Spinal cord (tissue), 10 donors: ENCODE results near the gene ADAMTS12. TPM values are rescaled to one million over a fixed set of nuclear protein-coding genes. Genes with fewer than 3 reads are reported as not detected.
A peak's percentile ranks its signal among the peaks of the same experiment; 100 is the strongest.
"Not testable (repeated sequence)": the region's sequence is repeated elsewhere in the genome, so short reads cannot be mapped to it uniquely, and the experiment has no call there.

Experiments
- DNase-seq, 6 donors: peaks; one replicate each; pipeline versions ENCODE4 v3.0.0 to v3.0.0-alpha.2; 2013 to 2015; ENCODE audit warnings: low spot score in 6 of 6, low read depth in 4 of 6
- H3K27ac ChIP-seq: one replicate; pipeline ENCODE4 v1.5.1; 2013; ENCODE audit warnings: low read depth, low read length, control low read depth
- H3K27me3 ChIP-seq: one replicate; pipeline ENCODE4 v1.6.1; 2013; ENCODE audit warnings: low read length; ENCODE audit not compliant: control insufficient read depth, insufficient read depth
- H3K36me3 ChIP-seq: one replicate; pipeline ENCODE4 v1.6.1; 2013; ENCODE audit warnings: low read length; ENCODE audit not compliant: control insufficient read depth, insufficient read depth
- H3K4me1 ChIP-seq: one replicate; pipeline ENCODE4 v1.6.1; 2013; ENCODE audit warnings: low read length; ENCODE audit not compliant: control insufficient read depth, insufficient read depth
- H3K4me3 ChIP-seq: one replicate; pipeline ENCODE4 v1.5.1; 2013; ENCODE audit warnings: low read depth, low read length, control low read depth
- H3K9me3 ChIP-seq: one replicate; pipeline ENCODE4 v1.6.1; 2013; ENCODE audit warnings: low read length; ENCODE audit not compliant: control insufficient read depth, insufficient read depth
- WGBS: methylation state at CpG from one replicate; pipeline ENCODE4 v1.1.5; 2013; ENCODE audit warnings: missing lambda C conversion rate; ENCODE audit not compliant: insufficient coverage; 5-methylcytosine and 5-hydroxymethylcytosine counted together
- polyA plus RNA-seq, 2 donors: library from polyadenylated mRNA; unstranded; fragments of 120-200 nt; gene quantifications; one replicate each; pipeline ENCODE4 v1.2.1, GENCODE V29; 2013; ENCODE audit not compliant: insufficient read length in 2 of 2
- total RNA-seq, 2 donors: library from RNA; depleted of rRNA in 1 of 2; stranded (reverse); fragments of 120-200 nt in 1 of 2; fragments of >200 nt in 1 of 2; gene quantifications; one replicate each; pipeline versions ENCODE4 v1.2.3 to v1.2.4, GENCODE V29; 2013 to 2014
- donor health status: healthy.

Gene ADAMTS12
- total and polyA plus RNA-seq, 4 donors: 8.1 to 44.5 (median 13.5) TPM

GRCh38 chr5:33914844-33915243, 23.1 kb upstream of the ADAMTS12 start:
- H3K4me1 ChIP-seq, H3K27ac ChIP-seq, DNase-seq, H3K27me3 ChIP-seq, H3K4me3 ChIP-seq, H3K36me3 ChIP-seq, H3K9me3 ChIP-seq: not testable (repeated sequence)
- no CpG with 5 or more reads among the region's 3 CpGs for WGBS

DNA sequence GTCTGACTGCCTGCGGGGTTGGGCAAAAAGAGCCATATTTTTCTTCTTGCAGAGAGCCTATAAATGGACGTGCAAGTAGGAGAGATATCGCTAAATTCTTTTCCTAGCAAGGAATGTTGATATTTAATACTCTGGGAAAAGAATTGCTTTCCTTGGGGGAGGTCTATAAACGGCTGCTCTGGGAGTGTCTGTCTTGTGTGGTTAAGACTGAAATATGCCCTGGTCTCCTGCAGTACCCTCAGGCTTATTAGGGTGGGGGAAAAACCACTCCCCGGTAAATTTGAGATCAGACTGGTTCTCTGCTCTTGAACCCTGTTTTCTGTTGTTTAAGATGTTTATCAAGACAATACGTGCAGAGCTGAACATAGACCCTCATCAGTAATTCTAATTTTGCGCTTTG, 14.5 kb upstream of the ADAMTS12 start:
- not testable (repeated sequence) for H3K36me3 ChIP-seq, DNase-seq, H3K4me1 ChIP-seq, H3K27ac ChIP-seq, H3K27me3 ChIP-seq, H3K9me3 ChIP-seq, H3K4me3 ChIP-seq
- WGBS: 96% methylated on average over 3 of the region's 7 CpGs

GRCh38 chr5:33905381-33905780, 13.6 kb upstream of the ADAMTS12 start:
- H3K4me3 ChIP-seq: no peak overlapping the region
- H3K4me1 ChIP-seq: no peaks in the 10 kb centered on the region
- no peak for DNase-seq
- H3K36me3 ChIP-seq: no peaks in the 10 kb centered on the region
- H3K9me3 ChIP-seq: peaks cover 3% of the 10 kb centered on the region
- H3K27ac ChIP-seq: no peak overlapping the region
- WGBS: no CpG with 5 or more reads among the region's 1 CpG
- no peaks in the 10 kb centered on the region for H3K27me3 ChIP-seq

DNA sequence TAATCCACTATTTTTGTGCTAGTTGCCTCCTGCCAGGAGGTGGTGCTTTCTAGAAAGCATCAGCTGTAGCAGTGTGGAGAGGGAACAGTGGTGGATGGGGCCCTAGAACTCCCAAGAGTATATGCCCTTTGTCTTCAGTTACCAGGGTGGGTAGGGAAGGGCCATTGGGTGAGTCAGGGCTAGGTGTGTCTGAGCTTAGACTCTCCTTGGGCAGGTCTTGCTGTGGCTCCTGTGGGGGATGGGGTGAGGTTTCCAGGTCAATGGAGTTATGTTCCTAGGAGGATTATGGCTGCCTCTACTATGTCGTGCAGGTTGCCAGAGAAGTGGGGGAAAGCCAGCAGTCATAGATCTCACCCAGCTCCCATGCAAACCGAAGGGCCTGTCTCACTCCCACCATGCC, 11.3 kb upstream of the ADAMTS12 start:
- Histone ChIP-seq H3K27ac (no peak overlapping the region), H3K36me3 (no peaks in the 10 kb centered on the region), H3K9me3 (peaks cover 3% of the 10 kb centered on the region), H3K27me3 (no peaks in the 10 kb centered on the region), H3K4me1 (no peaks in the 10 kb centered on the region), H3K4me3 (no peak overlapping the region)
- 100% methylated on average over 1 of the region's 2 CpGs for WGBS
- DNase-seq: no peak

- peaks cover 3% of the 10 kb centered on the region for H3K9me3 ChIP-seq
- no peaks in the 10 kb centered on the region for H3K27me3 ChIP-seq
- WGBS: no CpG with 5 or more reads among the region's 1 CpG
- no peak for DNase-seq
- no peak overlapping the region for H3K27ac ChIP-seq
- no peak overlapping the region for H3K4me3 ChIP-seq
- H3K4me1 ChIP-seq: no peaks in the 10 kb centered on the region
- no peaks in the 10 kb centered on the region for H3K36me3 ChIP-seq
Observed at GRCh38 chr5:33901156-33901555, 9.4 kb upstream of the ADAMTS12 start.

DNA sequence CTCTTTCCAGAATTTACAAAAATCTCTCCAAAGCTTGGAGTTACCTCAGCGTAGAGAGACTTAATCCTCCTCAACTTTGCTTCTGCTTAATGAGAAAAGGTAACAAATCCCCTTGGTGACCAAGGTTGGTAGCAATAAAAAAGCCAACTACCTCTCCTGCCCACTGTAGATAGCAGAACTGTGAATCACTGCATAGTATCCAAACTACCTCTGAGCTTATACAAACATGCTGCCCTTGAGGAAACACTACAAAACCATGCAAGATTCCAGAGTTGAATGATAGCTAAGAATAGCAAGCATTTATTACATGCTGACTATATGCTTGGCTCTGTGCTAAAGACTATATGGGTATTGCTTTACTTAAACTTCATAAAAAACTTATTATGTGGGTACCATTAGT, 2.8 kb upstream of the ADAMTS12 start:
- H3K4me3 ChIP-seq: no peak overlapping the region
- peaks cover 13% of the 10 kb centered on the region for H3K27me3 ChIP-seq
- DNase-seq: no peak
- H3K4me1 ChIP-seq: peaks cover 18% of the 10 kb centered on the region
- H3K9me3 ChIP-seq: peaks cover 5% of the 10 kb centered on the region
- H3K27ac ChIP-seq: no peak overlapping the region
- no peaks in the 10 kb centered on the region for H3K36me3 ChIP-seq
- 100% methylated on average over 1 of the region's 1 CpG for WGBS

GRCh38 chr5:33892620-33893137, 889 bp upstream of the ADAMTS12 start:
- Histone ChIP-seq H3K4me1 (peaks cover 18% of the 10 kb centered on the region), H3K9me3 (peaks cover 5% of the 10 kb centered on the region), H3K36me3 (no peaks in the 10 kb centered on the region), H3K4me3 (peak overlapping the region; percentile 51), H3K27me3 (peaks cover 13% of the 10 kb centered on the region), H3K27ac (peak overlapping the region; percentile 67)
- WGBS: 31% methylated on average over 4 of the region's 5 CpGs
- DNase-seq: peak in 5 of 6 donors; percentile 17 to 82 (median 48)

DNA sequence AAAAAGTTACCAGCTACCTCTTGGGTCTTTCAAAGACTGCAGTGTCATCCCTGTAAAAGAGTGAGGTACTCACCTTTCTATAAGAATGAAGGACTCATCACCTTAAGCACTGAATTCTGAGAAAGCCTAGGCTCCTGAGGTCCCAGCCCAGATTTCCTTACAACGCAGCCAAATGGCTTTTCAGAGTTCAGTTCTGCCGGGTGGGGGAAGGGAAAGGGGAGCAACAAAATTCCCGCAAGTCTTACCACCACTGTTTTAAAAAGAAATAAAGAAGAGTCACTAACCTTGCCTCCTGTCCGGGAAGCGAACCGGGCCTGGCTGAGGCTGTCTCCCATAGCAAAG, 373 bp downstream of the ADAMTS12 start:
- peaks cover 5% of the 10 kb centered on the region for H3K9me3 ChIP-seq
- WGBS: 4% methylated on average over 3 of the region's 6 CpGs
- peak overlapping the region; percentile 67 for H3K27ac ChIP-seq
- H3K4me3 ChIP-seq: peak overlapping the region; percentile 51
- H3K36me3 ChIP-seq: no peaks in the 10 kb centered on the region
- peaks cover 18% of the 10 kb centered on the region for H3K4me1 ChIP-seq
- H3K27me3 ChIP-seq: peaks cover 13% of the 10 kb centered on the region
- DNase-seq: peak in 1 of 6 donors; percentile 27

DNA sequence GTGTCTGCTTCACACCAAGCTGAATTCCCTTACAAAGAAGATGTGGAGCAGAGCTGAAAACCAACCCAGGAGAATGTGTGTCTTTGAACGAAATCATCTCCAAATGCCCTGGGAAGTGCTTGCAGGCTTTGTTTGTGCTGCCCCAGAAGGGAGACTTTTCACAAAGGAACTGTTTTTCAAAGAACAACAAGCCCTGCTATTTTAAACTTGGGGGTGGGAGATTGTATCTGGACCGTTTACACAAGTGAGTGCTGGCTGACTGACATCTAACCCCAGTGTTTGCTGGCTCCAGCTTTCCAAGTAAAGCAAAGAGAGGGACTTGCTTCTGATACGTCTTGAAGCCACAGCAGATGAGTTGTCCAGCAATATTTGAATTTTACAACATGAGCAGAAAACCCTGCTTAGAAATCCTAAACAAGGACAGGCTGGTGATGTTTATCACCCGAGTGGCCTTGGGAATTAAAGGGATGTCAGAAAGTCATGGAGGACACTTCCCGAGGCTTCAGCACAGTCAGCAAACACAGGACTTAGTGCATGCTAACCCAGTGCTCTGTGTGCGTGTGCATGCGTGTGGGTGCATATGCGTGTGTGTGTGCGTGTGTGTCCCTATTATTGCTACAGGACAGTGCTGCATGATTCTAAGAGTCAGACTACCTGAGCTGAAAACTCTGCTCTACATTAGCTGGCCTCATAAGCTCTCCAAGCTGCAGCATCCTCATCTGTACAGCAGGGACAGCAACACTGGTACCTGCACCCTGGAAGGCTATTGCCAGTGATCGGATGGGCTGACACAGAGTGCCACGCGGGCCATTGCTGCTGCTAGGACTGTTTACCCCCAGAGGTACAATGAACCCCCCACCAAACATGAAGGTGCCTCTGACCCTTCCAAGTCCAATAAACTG, 1.4 kb downstream of the ADAMTS12 start:
- Histone ChIP-seq H3K9me3 (peaks cover 5% of the 10 kb centered on the region), H3K36me3 (no peaks in the 10 kb centered on the region), H3K4me1 (peaks cover 18% of the 10 kb centered on the region), H3K27ac (peak overlapping the region; percentile 26), H3K4me3 (peak overlapping the region; percentile 51), H3K27me3 (peaks cover 13% of the 10 kb centered on the region)
- 49% methylated on average over 11 of the region's 12 CpGs for WGBS
- peak in 4 of 6 donors; percentile 7 to 70 (median 14) for DNase-seq

GRCh38 chr5:33888587-33888986, 3.2 kb downstream of the ADAMTS12 start:
- Histone ChIP-seq H3K27ac (no peak overlapping the region), H3K4me1 (peaks cover 18% of the 10 kb centered on the region), H3K4me3 (no peak overlapping the region), H3K36me3 (no peaks in the 10 kb centered on the region), H3K27me3 (peaks cover 13% of the 10 kb centered on the region), H3K9me3 (peaks cover 2% of the 10 kb centered on the region)
- 100% methylated on average over 1 of the region's 4 CpGs for WGBS
- DNase-seq: peak in 1 of 6 donors; percentile 9
